Neural crest cell (in vitro differentiated cells): ENCODE results near the gene HCAR3. TPM values are rescaled to one million over a fixed set of nuclear protein-coding genes. Genes with fewer than 3 reads are reported as not detected.
"Not testable (repeated sequence)": the region's sequence is repeated elsewhere in the genome, so short reads cannot be mapped to it uniquely, and the experiment has no call there.

ENCODE experiments used
- DNase-seq: peaks from one replicate; pipeline ENCODE4 v3.0.0; 2021; ENCODE audit warnings: low read depth, mixed read lengths, low spot score
- H3K27ac Mint-ChIP-seq: one replicate; pipeline ENCODE4 v1.8.0; 2021; ENCODE audit warnings: mild to moderate bottlenecking, mixed read lengths; ENCODE audit not compliant: unreplicated experiment
- H3K27me3 Mint-ChIP-seq: 2 replicates; pipeline ENCODE4 v1.8.0; 2021; ENCODE audit warnings: low read depth, mild to moderate bottlenecking, mixed read lengths
- H3K36me3 Mint-ChIP-seq: 2 replicates; pipeline ENCODE4 v1.8.0; 2021; ENCODE audit warnings: low read depth, mild to moderate bottlenecking, mixed read lengths
- H3K4me1 Mint-ChIP-seq: 2 replicates; pipeline ENCODE4 v1.8.0; 2021; ENCODE audit warnings: mixed read lengths
- H3K4me3 Mint-ChIP-seq: one replicate; pipeline ENCODE4 v1.8.0; 2021; ENCODE audit warnings: mild to moderate bottlenecking, mixed read lengths
- H3K9me3 Mint-ChIP-seq: 2 replicates; pipeline ENCODE4 v1.8.0; 2021; ENCODE audit warnings: mixed read lengths
- long read RNA-seq: library from polyadenylated mRNA; unstranded; transcript quantifications from one replicate; pipeline ENCODE4 v2.0.0, GENCODE V29; 2020
- total RNA-seq: library from RNA; stranded (reverse); gene quantifications from 2 replicates; pipeline ENCODE4 v1.2.1, GENCODE V29; 2021
- TF ChIP-seq, protein P1 (sequence below): fragments of 200-600 bp; sonication (generic); conservative IDR thresholded peaks from 2 replicates; pipeline ENCODE4 v1.5.0; 2021; ENCODE audit warnings: antibody characterized with exemption, mild to moderate bottlenecking

HCAR3 gene
- not detected in 2 replicates for total RNA-seq
- long read RNA-seq, result 0 reads

DNA sequence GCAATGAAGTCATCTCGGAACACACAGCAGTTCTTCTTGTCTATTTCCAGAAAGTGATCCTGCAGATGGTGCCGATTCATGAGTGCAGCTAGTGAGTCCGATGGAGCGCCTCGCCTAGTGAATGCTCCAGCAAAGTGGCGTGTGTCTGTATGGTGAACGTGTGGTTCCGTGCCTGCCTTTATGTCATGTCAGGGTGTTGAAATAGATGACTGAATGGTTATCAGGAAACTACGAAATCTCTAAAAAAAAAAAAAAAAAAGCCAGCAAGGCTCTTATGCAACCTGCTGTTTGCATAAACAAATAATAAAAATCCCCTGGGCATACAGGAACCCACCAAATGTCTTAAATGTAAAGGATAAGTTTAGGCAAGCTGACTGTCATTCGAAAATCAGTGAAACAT, at the start of gene HCAR3:
Gene HCAR3, minus strand, starts transcription at position 154 of the 400 bp plus-strand sequence. Its CDS starts 74 bp downstream, at position 80.
- H3K36me3 Mint-ChIP-seq, result not testable (repeated sequence)

DNA sequence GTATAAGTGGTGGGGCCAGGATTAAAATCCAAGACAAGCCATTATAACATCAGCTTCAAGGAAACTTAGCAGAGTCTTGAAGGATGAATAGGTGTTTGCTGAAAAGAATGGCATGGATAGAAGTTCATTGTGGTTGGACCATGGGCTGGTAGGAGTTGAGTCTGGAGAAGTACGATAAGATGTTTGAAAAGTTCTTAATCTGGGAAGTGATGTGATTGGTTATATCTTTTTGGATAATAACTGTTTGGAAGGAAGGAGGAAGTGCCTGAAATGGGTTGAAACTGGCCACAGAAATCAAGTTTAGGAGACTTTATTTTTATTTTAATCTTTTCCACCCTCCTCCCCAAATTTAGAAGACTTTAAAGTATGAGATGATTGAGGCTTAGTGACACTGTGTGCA, 41.0 kb upstream of the HCAR3 start:
- TF ChIP-seq, protein P1, sequence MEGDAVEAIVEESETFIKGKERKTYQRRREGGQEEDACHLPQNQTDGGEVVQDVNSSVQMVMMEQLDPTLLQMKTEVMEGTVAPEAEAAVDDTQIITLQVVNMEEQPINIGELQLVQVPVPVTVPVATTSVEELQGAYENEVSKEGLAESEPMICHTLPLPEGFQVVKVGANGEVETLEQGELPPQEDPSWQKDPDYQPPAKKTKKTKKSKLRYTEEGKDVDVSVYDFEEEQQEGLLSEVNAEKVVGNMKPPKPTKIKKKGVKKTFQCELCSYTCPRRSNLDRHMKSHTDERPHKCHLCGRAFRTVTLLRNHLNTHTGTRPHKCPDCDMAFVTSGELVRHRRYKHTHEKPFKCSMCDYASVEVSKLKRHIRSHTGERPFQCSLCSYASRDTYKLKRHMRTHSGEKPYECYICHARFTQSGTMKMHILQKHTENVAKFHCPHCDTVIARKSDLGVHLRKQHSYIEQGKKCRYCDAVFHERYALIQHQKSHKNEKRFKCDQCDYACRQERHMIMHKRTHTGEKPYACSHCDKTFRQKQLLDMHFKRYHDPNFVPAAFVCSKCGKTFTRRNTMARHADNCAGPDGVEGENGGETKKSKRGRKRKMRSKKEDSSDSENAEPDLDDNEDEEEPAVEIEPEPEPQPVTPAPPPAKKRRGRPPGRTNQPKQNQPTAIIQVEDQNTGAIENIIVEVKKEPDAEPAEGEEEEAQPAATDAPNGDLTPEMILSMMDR, result no peak
- no peak for DNase-seq
- Mint-ChIP-seq H3K27ac (no peak overlapping the region), H3K4me1 (peaks cover 24% of the 10 kb centered on the region), H3K27me3 (no peaks in the 10 kb centered on the region), H3K9me3 (no peaks in the 10 kb centered on the region), H3K4me3 (no peak overlapping the region), H3K36me3 (peaks cover 3% of the 10 kb centered on the region)

More for the DNA sequence above, at the start of gene HCAR3:
- not testable (repeated sequence) for H3K4me3 Mint-ChIP-seq, H3K27ac Mint-ChIP-seq, H3K9me3 Mint-ChIP-seq, DNase-seq, H3K4me1 Mint-ChIP-seq, H3K27me3 Mint-ChIP-seq

DNA sequence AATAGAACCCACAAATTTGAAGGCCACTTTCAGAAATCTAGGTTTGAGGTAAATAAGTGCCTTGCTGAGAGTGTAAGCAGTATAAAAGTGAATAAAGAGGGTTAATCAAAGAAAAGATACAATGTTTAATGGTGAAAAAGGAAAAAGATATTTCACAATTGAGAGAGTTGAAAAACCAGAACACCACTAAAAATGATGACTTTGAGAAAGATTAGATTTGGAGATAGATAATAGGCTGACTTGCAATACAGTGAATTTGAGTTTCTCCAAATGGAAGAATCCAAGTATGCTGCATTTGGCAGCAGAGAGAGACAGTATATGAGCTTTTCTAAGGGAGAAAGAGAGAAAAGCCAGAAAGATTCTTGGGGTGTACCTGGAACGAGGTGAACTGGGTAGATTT, 38.2 kb upstream of the HCAR3 start:
- DNase-seq, result no peak
- no peaks in the 10 kb centered on the region for H3K27me3 Mint-ChIP-seq
- peaks cover 41% of the 10 kb centered on the region for H3K4me1 Mint-ChIP-seq
- TF ChIP-seq, protein P1, result no peak
- no peaks in the 10 kb centered on the region for H3K9me3 Mint-ChIP-seq
- peak overlapping the region; percentile 95 for H3K4me3 Mint-ChIP-seq
- peaks cover 3% of the 10 kb centered on the region for H3K36me3 Mint-ChIP-seq
- H3K27ac Mint-ChIP-seq, result no peak overlapping the region

DNA sequence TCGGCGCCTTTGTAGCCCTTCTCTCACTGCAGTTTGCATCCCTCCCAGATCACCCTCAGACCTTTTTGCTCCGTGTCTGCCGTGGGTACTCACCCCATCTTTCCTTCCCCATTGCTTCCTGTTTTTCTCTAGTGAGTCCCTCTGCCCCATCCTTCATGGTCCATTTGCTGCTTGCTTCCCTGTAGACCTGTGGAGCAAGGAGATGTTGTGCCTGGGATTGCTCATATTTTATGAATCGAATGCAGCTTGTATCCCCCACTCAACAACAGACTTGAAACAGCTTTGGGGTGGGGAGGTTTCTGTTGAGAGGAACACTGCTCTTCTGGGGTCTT, 36.7 kb upstream of the HCAR3 start:
- Mint-ChIP-seq H3K27ac (peak overlapping the region; percentile 97), H3K4me1 (peaks cover 41% of the 10 kb centered on the region), H3K4me3 (peak overlapping the region; percentile 95), H3K27me3 (no peaks in the 10 kb centered on the region), H3K9me3 (no peaks in the 10 kb centered on the region), H3K36me3 (peaks cover 3% of the 10 kb centered on the region)
- no peak for DNase-seq
- TF ChIP-seq, protein P1, result no peak

DNA sequence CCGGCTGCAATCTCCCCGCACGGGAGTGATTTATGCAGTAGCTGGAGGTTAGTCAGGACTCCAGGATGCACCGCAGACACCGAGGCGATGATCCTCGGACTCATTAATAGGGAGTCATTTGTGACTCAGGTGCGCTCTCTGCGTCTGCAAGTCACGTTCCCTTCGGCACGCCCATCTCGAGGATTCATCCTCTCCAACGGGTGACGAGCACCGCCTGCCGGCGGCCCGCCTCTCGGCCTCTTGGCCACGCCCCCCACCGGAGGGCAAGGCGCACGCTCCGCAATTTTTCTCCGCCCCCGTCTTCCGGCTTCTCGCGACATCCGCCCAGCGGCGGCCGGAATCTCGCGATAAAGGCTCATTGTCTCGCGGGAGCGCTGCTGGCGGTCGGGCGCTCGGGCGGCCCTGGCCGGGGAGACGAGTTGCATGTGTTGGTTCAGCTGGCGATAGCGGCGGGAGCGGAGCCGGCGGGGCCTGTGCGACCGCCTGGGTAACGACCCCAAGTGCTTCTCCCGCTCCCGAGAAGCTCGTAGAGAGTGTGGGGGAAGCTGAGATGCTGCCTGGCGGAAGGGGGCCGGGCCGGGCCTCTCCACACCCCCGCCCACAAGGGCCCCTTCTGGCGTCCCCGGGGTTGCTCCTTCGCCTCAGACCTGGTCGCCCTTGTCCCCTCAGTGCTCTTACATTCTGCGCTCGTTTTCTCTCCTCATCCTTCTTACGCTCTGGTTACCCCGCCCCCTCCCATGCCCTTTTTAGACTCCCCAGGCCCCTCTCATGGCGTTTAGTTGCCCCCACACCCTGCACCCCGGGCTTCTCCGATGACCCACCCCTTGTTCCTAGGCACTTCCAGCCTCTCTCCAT, 36.1 kb upstream of the HCAR3 start, which contains the start of gene DENR:
Gene DENR, plus strand, starts transcription at position 361 of the 855 bp plus-strand sequence. CDS start 878 bp downstream, outside the sequence.
- Mint-ChIP-seq H3K27me3 (no peaks in the 10 kb centered on the region), H3K4me3 (peak within 1 kb of the TSS; percentile 95), H3K36me3 (peaks cover 3% of the 10 kb centered on the region), H3K27ac (peak within 1 kb of the TSS; percentile 98), H3K9me3 (no peaks in the 10 kb centered on the region), H3K4me1 (peaks cover 41% of the 10 kb centered on the region)
- TF ChIP-seq, protein P1, result peak; percentile 78
- DNase-seq, result peak; percentile 100

DNA sequence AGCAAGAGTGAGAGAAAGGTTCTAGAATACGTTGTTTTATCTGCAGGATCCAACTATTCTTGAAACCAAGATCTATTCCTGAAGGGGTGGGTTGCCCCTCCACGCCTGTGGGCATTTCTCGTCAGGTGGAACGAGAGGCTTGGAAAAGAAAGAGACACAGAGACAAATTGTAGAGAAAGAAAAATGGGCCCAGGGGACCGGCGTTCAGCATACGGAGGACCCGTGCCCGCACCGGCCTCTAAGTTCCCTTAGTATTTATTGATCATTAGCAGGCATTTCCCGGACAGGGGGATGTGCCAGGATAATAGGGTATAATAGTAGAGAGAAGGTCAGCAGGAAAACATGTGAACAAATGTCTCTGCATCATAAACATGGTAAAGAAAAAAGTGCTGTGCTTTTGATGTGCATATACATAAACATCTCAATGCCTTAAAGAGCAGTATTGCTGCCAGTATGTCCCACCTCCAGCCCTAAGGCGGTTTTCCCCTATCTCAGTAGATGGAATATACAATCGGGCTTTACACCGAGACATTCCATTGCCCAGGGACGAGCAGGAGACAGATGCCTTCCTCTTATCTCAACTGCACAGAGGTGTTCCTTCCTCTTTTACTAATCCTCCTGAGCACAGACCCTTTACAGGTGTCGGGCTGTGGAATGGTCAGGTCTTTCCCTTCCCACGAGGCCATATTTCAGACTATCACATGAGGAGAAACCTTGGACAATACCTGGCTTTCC, 34.3 kb upstream of the HCAR3 start:
- not testable (repeated sequence) for H3K9me3 Mint-ChIP-seq, DNase-seq, H3K36me3 Mint-ChIP-seq, H3K27me3 Mint-ChIP-seq
- peak overlapping the region; percentile 95 for H3K4me3 Mint-ChIP-seq
- peak overlapping the region; percentile 72 for H3K27ac Mint-ChIP-seq
- H3K4me1 Mint-ChIP-seq, result peaks cover 37% of the 10 kb centered on the region
